ENCODE results near the gene RBM5. TPM values are rescaled to one million over a fixed set of nuclear protein-coding genes. Genes with fewer than 3 reads are reported as not detected.

RBM5 gene
- polyA plus RNA-seq, 3 donors: 9.7 to 332 (median 18.5) TPM

- Mint-ChIP-seq H3K4me1 (no peaks in the 10 kb centered on the region), H3K27me3 (ENCODE audit: low read depth in 3 of 3) (peaks cover 8 to 10% (median 9%) of the 10 kb centered on the region in 3 donors), H3K4me3 (no peak overlapping the region), H3K36me3 (no peaks in the 10 kb centered on the region), H3K9me3 (no peaks in the 10 kb centered on the region), H3K27ac (no peak overlapping the region)
- Histone ChIP-seq H3K4me2 (replicated peaks; ENCODE audit: extremely low read depth, low read length, poor library complexity, severe bottlenecking) (no peak overlapping the region), H3K4me3 (replicated peaks in 1 of 3; ENCODE audit: low read depth in 2 of 3, low read length in 3 of 3) (no peak overlapping the region), H3K4me1 (ENCODE audit: control insufficient read depth in 1 of 2, insufficient read depth in 2 of 2, low read length in 2 of 2) (no peaks in the 10 kb centered on the region), H3K9me3 (replicated peaks in 1 of 2; ENCODE audit: control insufficient read depth in 1 of 2, insufficient read depth in 1 of 2, low read length in 2 of 2) (no peaks in the 10 kb centered on the region), H3K27ac (ENCODE audit: low read depth in 1 of 2, low read length in 2 of 2) (no peak overlapping the region), H3K79me2 (ENCODE audit: insufficient read depth, low read length) (no peaks in the 10 kb centered on the region), H2AFZ (ENCODE audit: insufficient read depth, low read depth, low read length, poor library complexity, severe bottlenecking) (no peak overlapping the region), H3K9ac (ENCODE audit: insufficient read depth, low read length, poor library complexity, severe bottlenecking) (no peak overlapping the region), H3K36me3 (replicated peaks in 1 of 2; ENCODE audit: control insufficient read depth in 1 of 2, insufficient read depth in 2 of 2, low read length in 2 of 2) (no peaks in the 10 kb centered on the region), H4K20me1 (ENCODE audit: insufficient read depth, low read length) (no peaks in the 10 kb centered on the region), H3K27me3 (ENCODE audit: control insufficient read depth in 2 of 2, insufficient read depth in 2 of 2, low read length in 2 of 2) (no peaks in the 10 kb centered on the region)
- intact Hi-C loops (cut with micrococcal nuclease): no loop called here
- no peak for DNase-seq
- TF ChIP-seq CTCF (IDR thresholded peaks at IDR 0.05): no peak
- WGBS (ENCODE audit: insufficient coverage): no CpG with 5 or more reads among the region's 2 CpGs
Measured at GRCh38 chr3:50130436-50130835, 41.7 kb downstream of the RBM5 start.

- Histone ChIP-seq H3K36me3 (replicated peaks in 1 of 2; ENCODE audit: control insufficient read depth in 1 of 2, insufficient read depth in 2 of 2, low read length in 2 of 2) (no peaks in the 10 kb centered on the region), H3K9ac (ENCODE audit: insufficient read depth, low read length, poor library complexity, severe bottlenecking) (no peak overlapping the region), H3K4me3 (replicated peaks in 1 of 3; ENCODE audit: low read depth in 2 of 3, low read length in 3 of 3) (no peak overlapping the region), H4K20me1 (ENCODE audit: insufficient read depth, low read length) (no peaks in the 10 kb centered on the region), H2AFZ (ENCODE audit: insufficient read depth, low read depth, low read length, poor library complexity, severe bottlenecking) (no peak overlapping the region), H3K79me2 (ENCODE audit: insufficient read depth, low read length) (no peaks in the 10 kb centered on the region), H3K27me3 (ENCODE audit: control insufficient read depth in 2 of 2, insufficient read depth in 2 of 2, low read length in 2 of 2) (no peaks in the 10 kb centered on the region), H3K4me2 (replicated peaks; ENCODE audit: extremely low read depth, low read length, poor library complexity, severe bottlenecking) (no peak overlapping the region), H3K27ac (ENCODE audit: low read depth in 1 of 2, low read length in 2 of 2) (no peak overlapping the region), H3K9me3 (replicated peaks in 1 of 2; ENCODE audit: control insufficient read depth in 1 of 2, insufficient read depth in 1 of 2, low read length in 2 of 2) (no peaks in the 10 kb centered on the region), H3K4me1 (ENCODE audit: control insufficient read depth in 1 of 2, insufficient read depth in 2 of 2, low read length in 2 of 2) (no peaks in the 10 kb centered on the region)
- no peaks in the 10 kb centered on the region for H3K4me1 Mint-ChIP-seq
- no peak for DNase-seq
- TF ChIP-seq CTCF (IDR thresholded peaks at IDR 0.05): no peak
- H3K27me3 Mint-ChIP-seq (ENCODE audit: low read depth in 3 of 3): peaks cover 7 to 19% (median 12%) of the 10 kb centered on the region in 3 donors
- no peaks in the 10 kb centered on the region for H3K36me3 Mint-ChIP-seq
- 90% methylated on average over 2 of the region's 6 CpGs for WGBS (ENCODE audit: insufficient coverage)
- no peaks in the 10 kb centered on the region for H3K9me3 Mint-ChIP-seq
- H3K27ac Mint-ChIP-seq: no peak overlapping the region
- no peak overlapping the region for H3K4me3 Mint-ChIP-seq
- intact Hi-C loops (cut with micrococcal nuclease): no loop called here
Measured at GRCh38 chr3:50132421-50133282, 43.9 kb downstream of the RBM5 start.
